Prostate gland (tissue), 2 donors: ENCODE results near the gene MBNL1. TPM values are rescaled to one million over a fixed set of nuclear protein-coding genes. Genes with fewer than 3 reads are reported as not detected.

Experiments used
- DNase-seq: peaks from one replicate; pipeline ENCODE4 v3.0.0-alpha.2; 2019; ENCODE audit warnings: low spot score
- H3K27ac ChIP-seq, 2 donors: fragments of 200-600 bp; sonication (generic); 2 replicates each; pipeline ENCODE4 v1.5.1; 2017 to 2019
- H3K27me3 ChIP-seq: fragments of 200-600 bp; sonication (generic); replicated peaks from 2 replicates; pipeline ENCODE4 v1.5.1; 2019; ENCODE audit not compliant: insufficient read depth
- H3K36me3 ChIP-seq, 2 donors: fragments of 200-600 bp; sonication (generic); 1 replicate in 1 of 2; 2 replicates in 1 of 2; pipeline versions ENCODE4 v1.5.1 to v1.8.1; 2017 to 2019
- H3K4me1 ChIP-seq: fragments of 200-600 bp; sonication (generic); replicated peaks from 2 replicates; pipeline ENCODE4 v1.5.1; 2019
- H3K4me3 ChIP-seq, 2 donors: fragments of 200-600 bp; sonication (generic); 2 replicates each; pipeline ENCODE4 v1.5.1; 2017 to 2019
- H3K9me3 ChIP-seq: fragments of 200-600 bp; sonication (generic); 2 replicates; pipeline ENCODE4 v1.5.1; 2017
- POLR2A ChIP-seq: fragments of 450-650 bp; IDR thresholded peaks from one replicate; pipeline ENCODE4 v1.6.1; 2016; ENCODE audit warnings: antibody characterized with exemption, mild to moderate bottlenecking
- POLR2AphosphoS5 ChIP-seq: sonication (generic); formaldehyde crosslinking; IDR thresholded peaks from one replicate; pipeline ENCODE4 v1.6.1; 2017; ENCODE audit warnings: antibody characterized with exemption
- WGBS: methylation state at CpG from one replicate; pipeline ENCODE4 v1.1.5; 2018; 5-methylcytosine and 5-hydroxymethylcytosine counted together
- intact Hi-C: fragments of 100-400 bp; cut with DNase I; formaldehyde crosslinking; loops from one replicate; pipeline ENCODE4 v1.14.2; 2022
- total RNA-seq, 2 donors: library from RNA; depleted of rRNA; stranded (reverse); fragments of >200 nt; gene quantifications; one replicate each; pipeline ENCODE4 v1.1.0, GENCODE V29; 2016
- TF ChIP-seq, protein P1 (sequence below), 4 experiments: fragments of 200-600 bp in 2 of 4; fragments of 450-650 bp in 2 of 4; sonication (generic) in 2 of 4; IDR thresholded peaks; 1 replicate in 3 of 4; 2 replicates in 1 of 4; pipeline ENCODE4 v1.5.1; 2016 to 2019; ENCODE audit warnings: antibody characterized with exemption in 4 of 4, mild to moderate bottlenecking in 2 of 4, moderate library complexity in 2 of 4

The MBNL1 gene
- total RNA-seq, 2 donors from 2014 or later: 131 to 226 TPM

DNA sequence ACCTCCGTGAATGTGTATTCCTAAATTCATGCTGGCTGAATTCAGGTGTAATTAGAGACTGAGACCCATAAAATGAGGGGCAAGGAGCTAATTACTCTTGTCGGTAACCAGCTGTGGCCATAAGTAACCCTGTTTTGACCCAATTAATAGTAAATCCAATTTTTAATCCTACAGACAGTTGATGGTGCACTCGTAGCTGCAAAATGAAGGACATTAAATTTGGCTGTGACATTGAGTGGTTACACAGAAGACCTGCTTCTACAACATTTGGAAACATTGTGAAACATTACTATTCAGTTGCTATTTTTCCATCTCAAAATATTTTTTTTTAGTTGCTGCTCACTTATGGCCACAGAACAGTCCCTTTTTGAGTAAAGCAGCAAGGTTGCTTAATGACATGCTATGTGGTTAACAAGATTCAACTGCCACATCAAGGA is 33.0 kb downstream of the MBNL1 start:
- TF ChIP-seq POLR2A: no peak
- TF ChIP-seq, protein P1, sequence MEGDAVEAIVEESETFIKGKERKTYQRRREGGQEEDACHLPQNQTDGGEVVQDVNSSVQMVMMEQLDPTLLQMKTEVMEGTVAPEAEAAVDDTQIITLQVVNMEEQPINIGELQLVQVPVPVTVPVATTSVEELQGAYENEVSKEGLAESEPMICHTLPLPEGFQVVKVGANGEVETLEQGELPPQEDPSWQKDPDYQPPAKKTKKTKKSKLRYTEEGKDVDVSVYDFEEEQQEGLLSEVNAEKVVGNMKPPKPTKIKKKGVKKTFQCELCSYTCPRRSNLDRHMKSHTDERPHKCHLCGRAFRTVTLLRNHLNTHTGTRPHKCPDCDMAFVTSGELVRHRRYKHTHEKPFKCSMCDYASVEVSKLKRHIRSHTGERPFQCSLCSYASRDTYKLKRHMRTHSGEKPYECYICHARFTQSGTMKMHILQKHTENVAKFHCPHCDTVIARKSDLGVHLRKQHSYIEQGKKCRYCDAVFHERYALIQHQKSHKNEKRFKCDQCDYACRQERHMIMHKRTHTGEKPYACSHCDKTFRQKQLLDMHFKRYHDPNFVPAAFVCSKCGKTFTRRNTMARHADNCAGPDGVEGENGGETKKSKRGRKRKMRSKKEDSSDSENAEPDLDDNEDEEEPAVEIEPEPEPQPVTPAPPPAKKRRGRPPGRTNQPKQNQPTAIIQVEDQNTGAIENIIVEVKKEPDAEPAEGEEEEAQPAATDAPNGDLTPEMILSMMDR (IDR thresholded peaks at IDR 0.05): no peak
- no peak for TF ChIP-seq POLR2AphosphoS5
- no peaks in the 10 kb centered on the region for H3K36me3 ChIP-seq
- DNase-seq: no peak
- 44% methylated on average over 3 of the region's 3 CpGs for WGBS
- no peaks in the 10 kb centered on the region for H3K4me1 ChIP-seq
- H3K9me3 ChIP-seq: no peaks in the 10 kb centered on the region
- H3K27me3 ChIP-seq: no peaks in the 10 kb centered on the region
- H3K27ac ChIP-seq: peak overlapping the region; percentile 31 to 32
- no peak overlapping the region for H3K4me3 ChIP-seq
- intact Hi-C loops: loop anchor here (10.0 kb wide), 1 partner anchor 83 kb away; no protein-coding TSS in a partner anchor

DNA sequence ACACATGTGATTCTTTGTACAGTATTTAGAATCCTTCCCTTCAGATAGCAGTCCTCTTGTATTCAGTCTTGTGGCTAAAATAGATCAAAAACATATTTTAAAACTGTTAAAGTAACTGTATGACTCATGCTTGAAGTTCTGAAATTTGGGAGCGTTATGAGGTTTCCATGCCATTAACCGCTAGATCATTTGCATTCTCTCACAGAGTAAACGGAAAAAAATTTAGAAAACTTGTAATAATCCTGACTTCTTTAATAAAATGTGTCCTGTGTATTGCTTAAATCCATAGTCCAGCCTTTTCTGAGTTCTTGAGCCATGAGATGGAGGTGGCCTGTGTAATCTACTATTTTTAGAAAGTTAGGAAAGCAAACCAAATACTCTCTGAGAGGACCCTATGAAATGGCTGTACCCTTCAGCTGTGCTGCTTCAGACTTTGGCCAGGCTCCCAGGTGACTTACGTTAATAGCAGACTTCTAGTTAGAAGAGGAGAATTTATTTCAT is 33.8 kb downstream of the MBNL1 start:
- intact Hi-C loops: loop anchor here (10.0 kb wide), 1 partner anchor 82 kb away; no protein-coding TSS in a partner anchor
- no peaks in the 10 kb centered on the region for H3K4me1 ChIP-seq
- no peaks in the 10 kb centered on the region for H3K36me3 ChIP-seq
- WGBS: 29% methylated on average over 4 of the region's 4 CpGs
- H3K9me3 ChIP-seq: no peaks in the 10 kb centered on the region
- DNase-seq: no peak
- H3K27me3 ChIP-seq: no peaks in the 10 kb centered on the region
- TF ChIP-seq POLR2A: no peak
- no peak for TF ChIP-seq POLR2AphosphoS5
- TF ChIP-seq, protein P1 (IDR thresholded peaks at IDR 0.05): no peak
- H3K27ac ChIP-seq: peak overlapping the region; percentile 31 to 32
- no peak overlapping the region for H3K4me3 ChIP-seq

DNA sequence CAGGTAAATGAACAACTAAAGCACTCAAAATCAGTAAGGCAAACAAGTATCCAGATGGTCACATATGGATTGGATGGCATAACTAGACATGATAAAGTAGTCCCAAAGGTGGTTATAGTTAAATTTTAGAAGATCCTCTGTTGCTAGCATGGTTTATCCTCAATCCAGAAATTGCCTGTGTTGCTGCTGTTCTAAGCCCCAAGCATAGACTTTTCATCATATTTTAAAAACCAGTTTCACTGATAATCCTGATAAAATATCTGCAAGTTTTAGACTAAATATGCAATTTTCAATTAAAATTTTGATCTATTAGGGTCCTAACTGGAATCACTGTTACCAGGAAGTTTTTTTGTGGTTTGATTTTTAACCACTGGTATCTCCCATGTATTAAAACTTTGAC is 35.4 kb downstream of the MBNL1 start:
- Histone ChIP-seq H3K9me3 (no peaks in the 10 kb centered on the region), H3K4me3 (no peak overlapping the region), H3K36me3 (no peaks in the 10 kb centered on the region), H3K27me3 (no peaks in the 10 kb centered on the region), H3K27ac (no peak overlapping the region), H3K4me1 (no peaks in the 10 kb centered on the region)
- TF ChIP-seq POLR2A (no peak), POLR2AphosphoS5 (no peak)
- TF ChIP-seq, protein P1 (IDR thresholded peaks at IDR 0.05): no peak
- intact Hi-C loops: loop anchor here (10.0 kb wide), 1 partner anchor 81 kb away; no protein-coding TSS in a partner anchor
- DNase-seq: no peak

DNA sequence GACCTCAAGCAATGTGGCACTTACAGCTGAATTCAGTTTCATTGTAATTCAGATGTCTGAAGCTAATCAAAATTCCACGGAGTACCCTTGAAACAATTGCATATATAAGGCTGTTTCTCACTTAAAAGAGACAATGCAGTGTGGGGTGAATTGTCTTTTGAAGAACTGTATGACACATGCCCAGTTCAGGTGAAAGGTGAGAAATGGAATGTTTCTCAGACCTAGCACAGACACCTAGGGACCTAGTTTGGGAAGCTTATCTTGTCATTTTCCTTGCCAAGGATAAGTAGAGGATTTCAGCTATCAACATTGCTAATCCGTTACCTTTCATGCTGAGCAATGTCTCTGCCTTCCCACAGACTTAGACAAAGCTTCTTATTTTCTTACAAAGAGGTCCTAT is 36.3 kb downstream of the MBNL1 start:
- Histone ChIP-seq H3K4me1 (no peaks in the 10 kb centered on the region), H3K27me3 (no peaks in the 10 kb centered on the region), H3K27ac (no peak overlapping the region), H3K9me3 (no peaks in the 10 kb centered on the region), H3K36me3 (no peaks in the 10 kb centered on the region), H3K4me3 (no peak overlapping the region)
- intact Hi-C loops: loop anchor here (10.0 kb wide), 1 partner anchor 80 kb away; no protein-coding TSS in a partner anchor
- 67% methylated on average over 2 of the region's 2 CpGs for WGBS
- TF ChIP-seq POLR2A (no peak), POLR2AphosphoS5 (no peak)
- TF ChIP-seq, protein P1 (IDR thresholded peaks at IDR 0.05): no peak
- DNase-seq: no peak

DNA sequence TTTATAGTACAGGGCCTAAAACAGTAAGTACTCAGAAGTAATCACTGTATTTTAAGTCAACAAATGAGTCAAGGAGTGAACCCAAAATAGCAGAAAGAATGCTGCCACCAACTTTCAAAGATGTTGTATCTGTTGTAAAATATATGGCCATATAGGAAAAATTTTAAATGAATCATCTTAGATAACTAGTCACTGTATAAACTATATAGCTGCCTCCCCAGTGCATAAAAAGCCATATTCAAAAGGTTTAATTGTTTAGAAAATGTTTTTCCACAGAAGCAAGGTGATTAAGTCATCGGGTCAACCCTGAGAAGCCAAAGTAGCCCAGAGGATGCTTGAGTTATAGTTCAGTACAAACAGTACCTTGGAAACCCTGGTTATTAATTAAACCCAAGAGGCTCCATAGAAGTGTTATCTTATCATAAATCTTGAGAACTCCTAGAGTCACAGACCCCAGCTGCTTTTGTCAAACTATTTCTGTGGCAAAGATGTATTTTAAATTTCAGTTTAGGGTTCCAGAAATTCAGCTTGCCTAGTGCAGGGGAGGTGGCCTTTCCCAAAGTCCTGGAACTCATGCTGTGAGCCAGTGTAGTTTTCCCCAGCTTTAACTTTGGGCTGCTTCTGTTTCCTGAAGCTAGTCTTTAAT is 39.2 kb downstream of the MBNL1 start:
- TF ChIP-seq POLR2AphosphoS5 (no peak), POLR2A (no peak)
- TF ChIP-seq, protein P1 (IDR thresholded peaks at IDR 0.05): no peak
- Histone ChIP-seq H3K4me3 (no peak overlapping the region), H3K27ac (peak overlapping the region; percentile 45 to 57), H3K36me3 (no peaks in the 10 kb centered on the region), H3K9me3 (no peaks in the 10 kb centered on the region), H3K4me1 (no peaks in the 10 kb centered on the region), H3K27me3 (no peaks in the 10 kb centered on the region)
- WGBS: 10% methylated on average over 1 of the region's 1 CpG
- DNase-seq: no peak
- intact Hi-C loops: loop anchor here (10.0 kb wide), 1 partner anchor 77 kb away; no protein-coding TSS in a partner anchor
